ENCODE results near the gene RBMX. TPM values are rescaled to one million over a fixed set of nuclear protein-coding genes. Genes with fewer than 3 reads are reported as not detected.
A peak's percentile ranks its signal among the peaks of the same experiment; 100 is the strongest.

The RBMX gene
- total RNA-seq, 1 experiment from 2014 or later, result 414 TPM

- H4K91ac ChIP-seq (ENCODE audit: insufficient read length, low read depth, low read length), result no peak overlapping the region
- H4K5ac ChIP-seq (ENCODE audit: insufficient read length, low read depth, low read length), result no peak overlapping the region
- H3K56ac ChIP-seq (ENCODE audit: insufficient read length, low read depth, low read length), result no peak overlapping the region
- H2BK120ac ChIP-seq (ENCODE audit: low read depth, low read length, poor library complexity, severe bottlenecking), result no peak overlapping the region
- no peak overlapping the region for H2BK20ac ChIP-seq (ENCODE audit: low read depth, low read length, poor library complexity, severe bottlenecking)
- no peak overlapping the region for H3K4ac ChIP-seq (ENCODE audit: low read depth, low read length)
- H3K79me2 ChIP-seq (ENCODE audit: insufficient read depth, low read length), result no peaks in the 10 kb centered on the region
- Mint-ChIP-seq H3K4me1 (peaks cover 0 to 3% of the 10 kb centered on the region in 2 experiments; a peak in 1 of 4 replicates), H3K4me3 (no peak overlapping the region), H3K9me3 (peaks cover 59 to 64% of the 10 kb centered on the region in 2 experiments), H3K36me3 (ENCODE audit: insufficient read depth in 1 of 3, low read depth in 3 of 3) (peaks cover 50 to 80% (median 67%) of the 10 kb centered on the region in 3 experiments), H3K27me3 (ENCODE audit: low read depth) (no peaks in the 10 kb centered on the region), H3K27ac (peak overlapping the region in 1 of 3 experiments; percentile 7; a peak in 1 of 7 replicates)
- no peak overlapping the region for H3T11ph ChIP-seq (ENCODE audit: low read length)
- no peaks in the 10 kb centered on the region for H4K20me1 ChIP-seq (ENCODE audit: control insufficient read depth, insufficient read depth, insufficient read length)
- no peaks in the 10 kb centered on the region for H3K27me3 ChIP-seq (ENCODE audit: insufficient read depth, low read length)
- no peak overlapping the region for H2AK5ac ChIP-seq (ENCODE audit: insufficient read length, low read length)
- no peaks in the 10 kb centered on the region for H3K4me1 ChIP-seq (ENCODE audit: insufficient read depth, low read length)
- H3K9me3 ChIP-seq (ENCODE audit: control insufficient read depth, low read depth, low read length), result peaks cover 6% of the 10 kb centered on the region
- no peak overlapping the region for H4K8ac ChIP-seq (replicated peaks; ENCODE audit: insufficient read length, low read depth, low read length)
- no peaks in the 10 kb centered on the region for H3K23me2 ChIP-seq (ENCODE audit: insufficient read length, low read depth, low read length, poor library complexity, severe bottlenecking)
- H2BK5ac ChIP-seq (ENCODE audit: insufficient read length, low read length), result no peak overlapping the region
- no CpG with 5 or more reads among the region's 3 CpGs for WGBS (ENCODE audit: extremely low coverage, insufficient read length, low lambda C conversion rate)
- DNase-seq, result no peak
- no peak overlapping the region for H2AFZ ChIP-seq (ENCODE audit: low read length)
- H3K4me2 ChIP-seq (ENCODE audit: insufficient read depth, insufficient read length, low read length), result no peak overlapping the region
- H3K23ac ChIP-seq (ENCODE audit: insufficient read length, low read depth, low read length), result no peak overlapping the region
- no peak overlapping the region for H2BK15ac ChIP-seq (ENCODE audit: low read depth, low read length)
- no peak overlapping the region for H3K27ac ChIP-seq (ENCODE audit: insufficient read length, low read depth, low read length)
- H3K9ac ChIP-seq (ENCODE audit: extremely low read depth, insufficient read length, low read length), result no peak overlapping the region
- H3K18ac ChIP-seq (ENCODE audit: insufficient read length, low read depth, low read length), result no peak overlapping the region
- TF ChIP-seq, protein P1, sequence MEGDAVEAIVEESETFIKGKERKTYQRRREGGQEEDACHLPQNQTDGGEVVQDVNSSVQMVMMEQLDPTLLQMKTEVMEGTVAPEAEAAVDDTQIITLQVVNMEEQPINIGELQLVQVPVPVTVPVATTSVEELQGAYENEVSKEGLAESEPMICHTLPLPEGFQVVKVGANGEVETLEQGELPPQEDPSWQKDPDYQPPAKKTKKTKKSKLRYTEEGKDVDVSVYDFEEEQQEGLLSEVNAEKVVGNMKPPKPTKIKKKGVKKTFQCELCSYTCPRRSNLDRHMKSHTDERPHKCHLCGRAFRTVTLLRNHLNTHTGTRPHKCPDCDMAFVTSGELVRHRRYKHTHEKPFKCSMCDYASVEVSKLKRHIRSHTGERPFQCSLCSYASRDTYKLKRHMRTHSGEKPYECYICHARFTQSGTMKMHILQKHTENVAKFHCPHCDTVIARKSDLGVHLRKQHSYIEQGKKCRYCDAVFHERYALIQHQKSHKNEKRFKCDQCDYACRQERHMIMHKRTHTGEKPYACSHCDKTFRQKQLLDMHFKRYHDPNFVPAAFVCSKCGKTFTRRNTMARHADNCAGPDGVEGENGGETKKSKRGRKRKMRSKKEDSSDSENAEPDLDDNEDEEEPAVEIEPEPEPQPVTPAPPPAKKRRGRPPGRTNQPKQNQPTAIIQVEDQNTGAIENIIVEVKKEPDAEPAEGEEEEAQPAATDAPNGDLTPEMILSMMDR (conservative IDR thresholded peaks at IDR 0.05), result no peak
- no peak overlapping the region for H2BK12ac ChIP-seq (ENCODE audit: insufficient read length, low read depth, low read length)
- H3K79me1 ChIP-seq (ENCODE audit: insufficient read depth, low read depth, low read length, poor library complexity, severe bottlenecking), result no peaks in the 10 kb centered on the region
- no peak overlapping the region for H3K14ac ChIP-seq (ENCODE audit: insufficient read depth, low read length)
Measured at GRCh38 chrX:136867518-136867917, 13.0 kb downstream of the RBMX start.
